Glomerular endothelial cell (primary cell): ENCODE data around the gene MTHFD1L. TPM values are rescaled to one million over a fixed set of nuclear protein-coding genes. Genes with fewer than 3 reads are reported as not detected.
"Not testable (repeated sequence)": the region's sequence is repeated elsewhere in the genome, so short reads cannot be mapped to it uniquely, and the experiment has no call there.

Experiments
- DNase-seq: peaks from one replicate; pipeline ENCODE4 v3.0.0-alpha.2; 2011; ENCODE audit warnings: low read depth, low spot score; ENCODE audit errors: extremely low read depth
- total RNA-seq: library from RNA; depleted of rRNA; stranded (reverse); fragments of >200 nt; gene quantifications from 2 replicates; pipeline ENCODE4 v1.2.3, GENCODE V29; 2015

The MTHFD1L gene
- total RNA-seq, 1 donor from 2014 or later = 40.5 TPM

GRCh38 chr6:151060766-151061531, 195.4 kb downstream of the MTHFD1L start:
- no peak for DNase-seq

- DNase-seq = no peak
These were observed 197.8 kb downstream of the MTHFD1L start for GRCh38 chr6:151063352-151063751.

DNA sequence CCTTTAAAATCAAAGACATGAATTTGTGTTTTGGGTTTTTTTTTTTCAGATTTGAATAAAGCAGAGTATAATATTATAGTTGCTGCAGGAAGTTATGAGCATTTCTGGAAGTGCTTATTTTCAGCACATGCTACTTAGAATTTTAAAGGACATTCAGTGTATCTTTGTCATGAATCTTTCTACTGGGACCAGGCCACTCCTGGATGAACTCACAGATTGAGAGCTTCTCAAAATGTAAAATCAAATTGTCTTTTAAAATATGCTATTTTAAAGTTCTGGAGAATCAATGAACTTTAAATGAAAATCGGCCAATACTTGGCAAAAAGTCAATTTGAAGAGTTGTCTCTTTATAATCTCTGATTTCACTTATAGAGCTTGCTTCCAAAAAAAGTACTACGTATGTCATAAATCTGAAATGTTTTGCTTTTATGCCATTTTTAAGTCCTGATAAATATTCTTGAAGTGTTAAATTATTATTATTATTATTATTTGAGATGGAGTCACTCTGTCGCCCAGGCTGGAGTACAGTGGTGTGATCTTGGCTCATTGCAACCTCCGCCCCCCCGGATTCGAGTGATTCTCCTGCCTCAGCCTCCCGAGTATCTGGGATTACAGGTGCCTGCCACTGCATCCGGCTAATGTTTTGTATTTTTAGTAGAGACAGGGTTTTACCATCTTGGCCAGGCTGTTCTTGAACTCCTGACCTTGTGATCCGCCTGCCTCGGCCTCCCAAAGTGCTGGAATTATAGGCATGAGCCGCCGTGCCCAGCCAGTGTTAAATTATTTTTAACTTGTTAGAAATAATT, 198.5 kb downstream of the MTHFD1L start:
- DNase-seq = no peak

DNA sequence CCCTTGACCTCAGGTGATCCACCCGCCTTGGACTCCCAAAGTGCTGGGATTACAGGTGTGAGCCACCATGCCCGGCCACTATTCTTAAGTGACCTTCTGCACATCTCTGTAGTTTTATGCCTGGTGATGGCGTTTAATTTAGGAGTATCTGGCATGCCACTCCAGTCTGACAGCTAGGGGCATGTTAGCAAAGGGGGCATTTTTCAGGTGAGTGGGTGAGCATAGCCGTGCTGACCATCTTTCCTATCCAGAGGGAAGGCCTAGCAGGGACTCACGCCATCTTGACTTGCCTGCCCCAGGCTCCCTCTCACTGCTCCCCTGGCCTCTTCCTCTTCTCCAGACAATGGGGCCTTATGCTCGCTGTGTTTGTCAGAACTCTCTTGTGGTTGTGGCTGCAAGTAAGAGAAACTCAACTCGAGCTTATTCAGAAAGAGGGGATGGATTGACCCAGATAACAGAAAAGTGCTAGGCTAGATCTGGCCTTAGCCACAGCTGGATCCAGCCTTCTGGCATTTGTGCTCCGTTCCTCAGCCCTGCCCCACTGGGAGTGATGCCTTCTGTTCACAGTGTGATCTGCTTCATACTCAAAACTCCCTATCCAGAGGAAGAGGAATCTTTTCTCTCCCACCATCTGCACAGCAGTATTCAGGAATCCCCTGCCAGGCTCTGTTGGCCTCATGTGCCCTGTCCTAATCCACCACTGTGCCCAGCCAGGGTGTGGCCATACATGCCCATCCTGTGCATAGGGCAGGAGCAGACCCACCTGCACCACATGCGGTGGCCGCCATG, 199.7 kb downstream of the MTHFD1L start:
- no peak for DNase-seq

DNA sequence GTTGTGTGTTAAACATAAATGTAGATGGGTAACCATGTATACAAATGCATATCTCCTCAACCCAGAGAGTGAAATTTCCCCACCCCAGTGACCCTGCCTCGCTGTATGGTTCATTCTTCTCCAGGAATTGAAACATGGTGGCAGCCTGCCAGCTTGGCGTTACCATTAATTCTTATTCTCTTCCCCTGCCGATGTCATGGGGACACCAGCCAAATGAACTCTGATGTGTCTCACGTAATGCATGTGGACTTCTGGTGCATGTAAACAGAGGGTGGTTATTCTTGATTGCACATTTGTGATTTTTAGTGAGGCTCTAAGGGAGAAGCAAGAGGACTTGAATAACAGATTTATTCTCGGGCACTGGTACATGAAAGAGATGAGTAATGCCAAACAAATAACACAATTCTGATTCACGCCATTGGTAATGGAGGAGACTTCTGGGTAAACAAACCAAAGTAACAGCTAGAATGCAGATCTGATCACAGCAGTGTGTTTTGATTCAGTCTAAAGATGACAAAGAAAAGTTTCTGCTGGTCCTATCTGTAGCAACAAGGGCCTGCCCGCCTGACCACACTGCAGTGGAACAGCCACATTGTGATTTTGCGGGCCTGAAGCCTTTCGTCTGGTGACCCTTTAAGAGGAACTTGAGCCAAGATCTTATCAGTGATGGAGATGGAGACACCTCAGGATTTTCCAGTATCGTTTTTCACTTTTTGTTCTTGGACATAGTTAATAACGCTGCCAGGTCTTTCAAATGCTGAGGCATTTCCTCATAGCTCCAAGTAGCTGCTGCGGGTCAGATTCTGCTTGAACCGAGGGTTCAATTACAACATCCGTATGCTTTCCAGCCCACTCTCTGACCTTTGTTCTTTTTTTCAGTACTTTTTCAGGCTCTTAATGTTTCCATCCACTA, 202.4 kb downstream of the MTHFD1L start:
- peak; percentile 94 for DNase-seq

DNA sequence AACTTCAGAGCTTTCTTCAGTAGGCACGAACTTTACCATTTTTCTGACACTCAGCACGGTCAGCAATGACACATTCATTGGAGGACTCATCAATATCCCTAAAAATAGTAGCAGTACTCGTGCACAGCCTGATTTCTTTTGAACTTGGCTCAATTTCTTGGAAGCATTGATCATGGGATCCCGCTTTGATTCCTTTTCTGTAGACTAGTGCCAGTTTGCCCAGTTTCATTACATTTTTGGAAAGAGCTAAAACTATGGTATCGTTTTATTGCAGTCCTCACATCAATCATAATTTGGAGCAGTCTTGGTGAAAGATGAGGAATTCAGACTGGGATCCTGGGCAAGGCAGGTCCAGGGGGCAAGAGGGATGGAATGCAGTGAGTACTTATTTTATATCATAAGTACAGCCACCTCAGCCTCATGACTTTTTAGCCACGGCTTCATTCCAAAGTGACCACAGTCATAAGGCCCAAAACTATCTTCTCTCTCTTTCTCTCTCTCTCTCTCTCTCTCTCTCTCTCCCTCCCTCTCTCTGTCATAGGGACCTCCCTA, 203.3 kb downstream of the MTHFD1L start:
- DNase-seq = no peak

DNA sequence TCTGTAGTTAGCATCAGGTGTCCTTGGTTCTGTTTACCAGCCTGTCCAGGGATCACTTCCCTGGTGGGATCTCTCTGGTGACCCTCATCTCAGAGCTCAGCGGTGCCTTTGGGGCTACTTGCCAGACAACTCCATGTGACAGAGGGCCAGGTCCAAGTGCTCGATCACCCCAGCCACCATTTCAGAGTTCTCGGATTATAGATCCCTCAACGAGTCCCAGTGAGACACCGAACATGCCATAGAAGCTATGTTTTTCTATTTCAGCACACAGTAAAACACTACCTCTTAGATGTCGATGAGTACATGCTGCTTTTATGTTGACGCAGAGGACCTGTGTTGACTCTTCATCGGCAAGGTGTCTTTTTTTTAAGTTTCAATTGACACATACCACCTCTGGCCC, 204.1 kb downstream of the MTHFD1L start:
- DNase-seq = no peak

- DNase-seq = no peak
These were observed 205.1 kb downstream of the MTHFD1L start for GRCh38 chr6:151070631-151071051.

- DNase-seq = no peak
These were observed 205.8 kb downstream of the MTHFD1L start for GRCh38 chr6:151071295-151071694.

DNA sequence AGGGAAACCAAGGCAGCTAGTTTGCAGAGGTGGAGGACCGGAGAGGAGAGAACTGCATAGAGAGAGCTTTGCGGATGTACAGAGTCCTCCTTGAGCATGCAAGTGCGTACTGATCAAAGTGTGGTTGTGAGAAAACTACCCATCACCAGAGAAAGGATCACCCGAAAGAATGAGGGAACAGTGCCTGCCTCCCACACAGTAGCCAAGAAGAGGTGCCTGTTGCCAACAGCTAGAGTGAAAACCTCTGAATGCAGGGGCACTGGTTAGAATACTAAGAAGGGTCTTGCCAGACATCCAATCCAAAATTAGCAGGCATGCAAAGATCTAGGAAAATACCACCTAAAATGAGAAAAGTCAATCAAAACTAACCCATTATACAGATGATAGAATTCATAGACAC, 207.6 kb downstream of the MTHFD1L start:
- DNase-seq = no peak

GRCh38 chr6:151073701-151074100, 208.2 kb downstream of the MTHFD1L start:
- DNase-seq = no peak

DNA sequence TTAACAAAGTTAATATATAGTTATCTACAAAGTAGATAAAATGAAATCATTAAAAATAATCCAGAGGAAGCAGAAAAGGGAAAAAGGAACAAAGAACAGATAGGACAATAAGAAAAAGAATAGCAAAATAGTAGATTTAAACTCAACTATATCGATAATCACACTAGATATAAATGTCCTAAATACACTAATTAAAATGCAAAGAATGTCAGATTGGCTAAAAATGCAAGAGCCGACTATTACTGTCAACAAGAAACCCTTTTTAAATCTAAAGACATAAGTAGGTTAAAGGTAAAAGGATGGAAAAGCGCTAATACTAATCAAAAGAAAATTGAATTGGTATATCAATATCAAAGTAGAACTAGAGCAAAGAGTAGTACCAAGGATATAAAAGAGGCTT, 209.5 kb downstream of the MTHFD1L start:
- DNase-seq = no peak

GRCh38 chr6:151075527-151075926, 210.0 kb downstream of the MTHFD1L start:
- no peak for DNase-seq

DNA sequence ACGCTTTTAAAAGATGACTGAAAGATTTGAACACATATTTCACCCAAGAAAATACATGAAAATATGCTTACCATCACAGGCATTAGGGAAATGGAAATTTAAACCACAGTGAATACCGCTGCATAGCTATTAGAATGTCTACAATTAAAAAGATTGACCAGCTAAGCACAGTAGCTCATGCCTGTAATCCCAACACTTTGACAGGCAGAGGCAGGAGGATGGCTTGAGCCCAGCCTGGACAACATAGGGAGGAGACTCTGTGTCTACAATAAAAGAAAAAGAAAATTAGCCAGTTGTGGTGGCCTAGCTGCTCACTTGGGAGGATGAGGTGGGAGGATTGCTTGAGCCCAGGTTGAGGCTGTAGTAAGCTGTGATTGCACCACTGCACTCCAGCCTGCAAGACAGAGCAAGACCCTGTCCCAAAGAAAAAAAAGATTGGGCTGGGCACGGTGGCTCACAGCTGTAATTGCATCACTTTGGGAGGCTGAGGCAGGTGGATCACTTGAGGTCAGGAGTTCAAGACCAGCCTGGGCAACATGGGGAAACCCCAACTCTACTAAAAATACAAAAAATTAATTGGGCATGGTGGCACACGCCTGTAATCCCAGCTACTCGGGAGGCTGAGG, 210.5 kb downstream of the MTHFD1L start:
- DNase-seq = no peak

- no peak for DNase-seq
These were observed 213.2 kb downstream of the MTHFD1L start for GRCh38 chr6:151078655-151079054.

GRCh38 chr6:151081656-151082055, 216.2 kb downstream of the MTHFD1L start:
- DNase-seq = no peak

- no peak for DNase-seq
These were observed 216.6 kb downstream of the MTHFD1L start for GRCh38 chr6:151082079-151082478.

GRCh38 chr6:151084275-151084674, 218.8 kb downstream of the MTHFD1L start:
- no peak for DNase-seq

DNA sequence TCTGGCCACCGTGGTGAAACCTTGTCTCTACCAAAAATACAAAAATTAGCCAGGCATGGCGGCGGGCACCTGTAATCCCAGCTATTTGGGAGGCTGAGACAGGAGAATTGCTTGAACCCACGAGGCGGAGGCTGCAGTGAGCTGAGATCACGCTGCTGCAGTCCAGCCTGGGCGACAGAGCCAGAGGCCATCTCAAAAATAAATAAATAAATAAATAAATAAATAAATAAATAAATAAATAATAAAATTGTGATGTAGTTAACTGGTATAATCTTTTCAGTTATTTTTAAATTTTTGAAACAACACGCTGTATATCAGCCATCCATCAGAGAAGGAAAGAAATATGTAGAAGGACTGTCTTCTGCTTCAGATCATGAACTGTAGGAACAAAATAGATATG, 221.6 kb downstream of the MTHFD1L start:
- DNase-seq = not testable (repeated sequence)
